Mesenchymal stem cell (in vitro differentiated cells and primary cell): ENCODE data around the gene BCAS4.
"Not testable (repeated sequence)": the region's sequence is repeated elsewhere in the genome, so short reads cannot be mapped to it uniquely, and the experiment has no call there.

Experiments
- DNase-seq: peaks from one replicate; pipeline ENCODE4 v3.0.0-alpha.2; 2013
- H2AFZ ChIP-seq: one replicate; pipeline ENCODE4 v1.6.1; 2013; ENCODE audit warnings: low read depth, mild to moderate bottlenecking, control low read depth, inconsistent platforms, low read length, moderate library complexity
- H2AK5ac ChIP-seq: 2 replicates; pipeline ENCODE4 v1.6.1; 2013; ENCODE audit warnings: low read length, moderate library complexity, mild to moderate bottlenecking, inconsistent platforms; ENCODE audit not compliant: severe bottlenecking
- H2BK120ac ChIP-seq: one replicate; pipeline ENCODE4 v1.6.1; 2013; ENCODE audit warnings: low read depth, mild to moderate bottlenecking, inconsistent platforms, low read length, moderate library complexity
- H2BK12ac ChIP-seq, 2 experiments: one replicate each; pipeline ENCODE4 v1.6.1; 2013; ENCODE audit warnings: inconsistent platforms in 2 of 2, low read length in 2 of 2, mild to moderate bottlenecking in 2 of 2, moderate library complexity in 2 of 2, control low read depth in 1 of 2
- H2BK15ac ChIP-seq: one replicate; pipeline ENCODE4 v1.6.1; 2013; ENCODE audit warnings: mild to moderate bottlenecking, low read depth, inconsistent platforms; ENCODE audit not compliant: poor library complexity, severe bottlenecking
- H2BK5ac ChIP-seq: 2 replicates; pipeline ENCODE4 v1.6.1; 2013; ENCODE audit warnings: low read depth, mild to moderate bottlenecking, low read length, control low read depth, inconsistent platforms; ENCODE audit not compliant: poor library complexity, severe bottlenecking
- H3K14ac ChIP-seq, 2 experiments: one replicate each; pipeline ENCODE4 v1.6.1; 2013; ENCODE audit warnings: inconsistent platforms in 2 of 2, low read length in 2 of 2, control low read depth in 1 of 2, mild to moderate bottlenecking in 1 of 2, moderate library complexity in 1 of 2
- H3K18ac ChIP-seq, 2 experiments: one replicate each; pipeline ENCODE4 v1.6.1; 2013; ENCODE audit warnings: inconsistent platforms in 2 of 2, low read length in 2 of 2, control low read depth in 1 of 2, low read depth in 1 of 2, mild to moderate bottlenecking in 1 of 2
- H3K23ac ChIP-seq, 2 experiments: one replicate each; pipeline ENCODE4 v1.6.1; 2013; ENCODE audit warnings: inconsistent platforms in 2 of 2, low read length in 2 of 2, mild to moderate bottlenecking in 2 of 2, moderate library complexity in 2 of 2, control low read depth in 1 of 2
- H3K27ac ChIP-seq: 2 replicates; pipeline ENCODE4 v1.5.1; 2013; ENCODE audit warnings: mild to moderate bottlenecking, moderate library complexity, low read length, control low read depth, inconsistent platforms; ENCODE audit not compliant: poor library complexity, severe bottlenecking
- H3K27me3 ChIP-seq, 2 experiments: 2 replicates each; pipeline versions ENCODE4 v1.6.1 to v1.7.0; 2013; ENCODE audit warnings: low read length in 2 of 2, mild to moderate bottlenecking in 2 of 2, moderate library complexity in 2 of 2, control low read depth in 1 of 2, inconsistent platforms in 1 of 2; ENCODE audit not compliant: control insufficient read depth in 1 of 2, insufficient read depth in 1 of 2
- H3K36me3 ChIP-seq, 2 experiments: 2 replicates each; pipeline versions ENCODE4 v1.6.1 to v1.7.0; 2013; ENCODE audit warnings: low read length in 2 of 2, control low read depth in 1 of 2, inconsistent platforms in 1 of 2, low read depth in 1 of 2, mild to moderate bottlenecking in 1 of 2; ENCODE audit not compliant: insufficient read depth in 2 of 2, control insufficient read depth in 1 of 2
- H3K4ac ChIP-seq, 2 experiments: one replicate each; pipeline ENCODE4 v1.6.1; 2013; ENCODE audit warnings: inconsistent platforms in 2 of 2, low read length in 2 of 2, mild to moderate bottlenecking in 2 of 2, moderate library complexity in 2 of 2, control low read depth in 1 of 2, low read depth in 1 of 2
- H3K4me1 ChIP-seq: 2 replicates; pipeline ENCODE4 v1.6.1; 2013; ENCODE audit warnings: low read depth, low read length, control low read depth; ENCODE audit not compliant: control insufficient read depth, insufficient read depth
- H3K4me2 ChIP-seq: 2 replicates; pipeline ENCODE4 v1.6.1; 2013; ENCODE audit warnings: low read length, mild to moderate bottlenecking, inconsistent platforms; ENCODE audit not compliant: poor library complexity, severe bottlenecking
- H3K4me3 ChIP-seq, 2 experiments: 2 replicates each; pipeline versions ENCODE4 v1.5.1 to v1.7.0; 2013; ENCODE audit warnings: low read length in 2 of 2, mild to moderate bottlenecking in 2 of 2, control low read depth in 1 of 2, low read depth in 1 of 2; ENCODE audit not compliant: insufficient read depth in 1 of 2
- H3K79me1 ChIP-seq: replicated peaks from 2 replicates; pipeline ENCODE4 v1.6.1; 2013; ENCODE audit warnings: mild to moderate bottlenecking, control low read depth, low read length, inconsistent platforms; ENCODE audit not compliant: poor library complexity, severe bottlenecking
- H3K9ac ChIP-seq: 2 replicates; pipeline ENCODE4 v1.7.0; 2013; ENCODE audit warnings: mild to moderate bottlenecking, low read length, moderate library complexity
- H3K9me3 ChIP-seq: 2 replicates; pipeline ENCODE4 v1.7.0; 2013; ENCODE audit warnings: mild to moderate bottlenecking, low read length; ENCODE audit not compliant: control insufficient read depth
- H4K8ac ChIP-seq: one replicate; pipeline ENCODE4 v1.6.1; 2013; ENCODE audit warnings: inconsistent platforms, mild to moderate bottlenecking, low read length, moderate library complexity
- H4K91ac ChIP-seq: one replicate; pipeline ENCODE4 v1.6.1; 2013; ENCODE audit warnings: mild to moderate bottlenecking, low read length, inconsistent platforms
- WGBS: methylation state at CpG from one replicate; pipeline ENCODE4 v1.1.7; 2013; ENCODE audit warnings: mixed read lengths; 5-methylcytosine and 5-hydroxymethylcytosine counted together

BCAS4 gene

DNA sequence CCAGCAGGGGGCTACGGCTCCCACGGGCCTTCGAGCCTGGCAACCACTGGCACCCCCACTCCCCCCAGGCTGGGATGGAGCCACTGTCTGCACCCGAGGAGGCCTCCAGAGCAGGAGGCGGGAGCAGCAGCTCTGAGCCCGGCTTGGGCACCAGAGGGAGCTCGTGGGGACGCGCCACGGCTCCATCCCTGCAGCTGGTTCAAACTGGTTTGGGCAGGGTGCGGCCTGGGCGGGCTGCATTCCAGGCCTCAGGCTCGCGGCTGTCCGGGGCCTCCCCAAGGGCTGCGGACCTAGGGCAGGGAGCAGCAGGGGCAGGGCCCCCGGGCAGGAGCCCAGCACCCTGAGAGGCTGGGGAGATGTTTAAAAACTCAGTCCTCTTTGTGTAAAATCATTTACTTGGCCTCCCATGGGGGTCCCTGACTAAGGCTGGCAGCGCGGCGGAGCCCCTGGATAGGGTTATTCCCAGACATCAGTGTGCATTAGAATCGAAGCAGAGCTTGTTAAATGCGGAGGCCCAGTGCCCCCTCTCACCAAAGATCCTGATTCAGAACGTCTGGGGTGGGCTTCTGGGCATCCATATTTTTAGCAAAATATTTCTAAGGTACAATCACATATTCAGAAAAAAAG is 4.1 kb upstream of the BCAS4 start:
- Histone ChIP-seq H3K4me1 (peaks cover 16% of the 10 kb centered on the region), H4K91ac (peak overlapping the region; percentile 94), H3K14ac (peak overlapping the region in 1 of 2 experiments; percentile 44), H3K4ac (peak overlapping the region; percentile 97 to 98), H3K27me3 (no peaks in the 10 kb centered on the region), H2BK120ac (peak overlapping the region; percentile 98), H2BK12ac (peak overlapping the region in 1 of 2 experiments; percentile 76), H3K4me2 (peak overlapping the region; percentile 44), H2BK15ac (peak overlapping the region; percentile 73), H4K8ac (peak overlapping the region; percentile 97), H3K9me3 (no peaks in the 10 kb centered on the region), H2BK5ac (peak overlapping the region; percentile 94), H3K79me1 (no peaks in the 10 kb centered on the region), H2AK5ac (peak overlapping the region; percentile 99), H2AFZ (peak overlapping the region; percentile 65), H3K23ac (no peak overlapping the region), H3K18ac (peak overlapping the region; percentile 73 to 92), H3K4me3 (peak overlapping the region in 1 of 2 experiments; percentile 36), H3K36me3 (no peaks in the 10 kb centered on the region), H3K9ac (peak overlapping the region; percentile 91), H3K27ac (peak overlapping the region; percentile 92)
- WGBS = 15% methylated on average over 22 of the region's 23 CpGs
- peak; percentile 85 for DNase-seq

DNA sequence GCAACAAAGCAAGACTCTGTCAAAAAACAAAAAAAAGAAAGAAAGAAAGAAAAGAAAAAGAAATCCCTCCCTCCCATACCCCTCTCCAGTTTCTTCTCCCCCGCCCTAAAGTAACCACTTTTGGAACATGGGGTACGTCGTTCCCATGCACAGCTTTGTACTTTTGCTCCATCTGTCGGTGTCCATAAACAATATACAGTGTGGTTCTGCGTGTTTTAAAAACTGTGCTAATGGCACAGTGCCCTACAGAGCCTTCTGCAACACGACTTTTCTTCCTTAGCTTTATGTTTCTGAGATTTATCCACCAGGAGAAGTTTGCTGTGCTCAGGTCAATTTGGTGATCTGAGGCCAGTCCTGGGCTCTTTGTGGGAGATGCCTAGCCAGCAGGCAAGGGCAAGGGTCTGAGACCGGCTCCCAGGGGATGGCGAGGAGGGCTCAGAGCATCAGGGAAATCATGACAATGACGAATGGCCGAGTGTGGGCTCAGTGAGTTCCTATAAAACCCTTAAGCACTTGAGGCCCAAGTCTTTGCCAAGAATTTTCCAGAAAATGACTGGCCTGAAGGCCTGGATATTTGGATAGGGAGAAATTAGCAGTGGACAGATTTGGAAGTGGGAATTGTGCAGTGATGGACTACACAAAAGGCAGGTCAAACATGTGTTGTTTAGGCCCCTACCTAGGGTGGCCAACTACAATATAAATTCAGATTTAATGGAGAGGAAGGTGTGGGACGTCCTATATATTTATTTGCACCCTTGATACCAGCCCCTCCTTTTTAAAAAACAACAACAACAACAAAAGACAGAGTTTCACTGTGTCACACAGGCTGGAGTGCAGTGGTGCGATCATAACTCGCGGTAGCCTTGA is 1.9 kb upstream of the BCAS4 start:
- H3K18ac ChIP-seq = no peak overlapping the region
- no peak for DNase-seq
- no peaks in the 10 kb centered on the region for H3K36me3 ChIP-seq
- no peak overlapping the region for H3K27ac ChIP-seq
- H3K79me1 ChIP-seq = peaks cover 2% of the 10 kb centered on the region
- H3K9ac ChIP-seq = no peak overlapping the region
- H3K27me3 ChIP-seq = no peaks in the 10 kb centered on the region
- H3K14ac ChIP-seq = no peak overlapping the region
- H2AFZ ChIP-seq = peak overlapping the region; percentile 77
- peak overlapping the region in 1 of 2 experiments; percentile 19 for H3K4ac ChIP-seq
- H2BK15ac ChIP-seq = no peak overlapping the region
- WGBS = 84% methylated on average over 12 of the region's 14 CpGs
- no peak overlapping the region for H3K4me3 ChIP-seq
- H2BK12ac ChIP-seq = no peak overlapping the region
- H4K8ac ChIP-seq = peak overlapping the region; percentile 57
- H3K9me3 ChIP-seq = no peaks in the 10 kb centered on the region
- no peak overlapping the region for H3K4me2 ChIP-seq
- H3K4me1 ChIP-seq = peaks cover 12% of the 10 kb centered on the region
- H2BK5ac ChIP-seq = no peak overlapping the region
- H2BK120ac ChIP-seq = no peak overlapping the region
- no peak overlapping the region for H4K91ac ChIP-seq
- peak overlapping the region in 1 of 2 experiments; percentile 14 for H3K23ac ChIP-seq
- peak overlapping the region; percentile 93 for H2AK5ac ChIP-seq

DNA sequence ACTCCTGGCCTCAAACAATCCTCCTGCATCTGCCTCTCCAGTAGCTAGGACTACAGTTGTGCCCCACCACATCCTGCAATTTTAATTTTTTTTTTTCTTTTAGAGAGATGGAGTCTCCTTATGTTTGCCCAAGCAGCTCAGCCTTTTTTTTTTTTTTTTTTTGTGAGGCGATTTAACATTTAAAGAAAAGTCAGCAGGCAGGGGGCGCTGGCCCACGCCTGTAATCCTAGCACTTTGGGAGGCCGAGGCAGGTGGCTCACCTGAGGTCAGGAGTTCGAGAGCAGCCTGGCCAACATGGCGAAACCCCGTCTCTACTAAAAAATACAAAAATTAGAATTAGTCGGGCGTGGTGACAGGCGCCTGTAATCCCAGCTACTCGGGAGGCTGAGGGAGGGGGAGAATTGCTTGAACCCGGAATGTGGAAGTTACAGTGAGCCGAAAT is 1.3 kb upstream of the BCAS4 start:
- H3K14ac ChIP-seq, H3K4me2 ChIP-seq, H3K27ac ChIP-seq, H3K4me3 ChIP-seq, H3K9me3 ChIP-seq, H3K18ac ChIP-seq, H2BK12ac ChIP-seq, H4K8ac ChIP-seq, H2AK5ac ChIP-seq, H2BK15ac ChIP-seq, H2AFZ ChIP-seq, H4K91ac ChIP-seq, H2BK5ac ChIP-seq, H2BK120ac ChIP-seq, H3K23ac ChIP-seq, H3K79me1 ChIP-seq, H3K27me3 ChIP-seq, H3K9ac ChIP-seq, H3K4ac ChIP-seq, H3K36me3 ChIP-seq: not testable (repeated sequence)
- WGBS = 54% methylated on average over 4 of the region's 13 CpGs
- peak; percentile 36 for DNase-seq
- H3K4me1 ChIP-seq = peaks cover 14% of the 10 kb centered on the region

DNA sequence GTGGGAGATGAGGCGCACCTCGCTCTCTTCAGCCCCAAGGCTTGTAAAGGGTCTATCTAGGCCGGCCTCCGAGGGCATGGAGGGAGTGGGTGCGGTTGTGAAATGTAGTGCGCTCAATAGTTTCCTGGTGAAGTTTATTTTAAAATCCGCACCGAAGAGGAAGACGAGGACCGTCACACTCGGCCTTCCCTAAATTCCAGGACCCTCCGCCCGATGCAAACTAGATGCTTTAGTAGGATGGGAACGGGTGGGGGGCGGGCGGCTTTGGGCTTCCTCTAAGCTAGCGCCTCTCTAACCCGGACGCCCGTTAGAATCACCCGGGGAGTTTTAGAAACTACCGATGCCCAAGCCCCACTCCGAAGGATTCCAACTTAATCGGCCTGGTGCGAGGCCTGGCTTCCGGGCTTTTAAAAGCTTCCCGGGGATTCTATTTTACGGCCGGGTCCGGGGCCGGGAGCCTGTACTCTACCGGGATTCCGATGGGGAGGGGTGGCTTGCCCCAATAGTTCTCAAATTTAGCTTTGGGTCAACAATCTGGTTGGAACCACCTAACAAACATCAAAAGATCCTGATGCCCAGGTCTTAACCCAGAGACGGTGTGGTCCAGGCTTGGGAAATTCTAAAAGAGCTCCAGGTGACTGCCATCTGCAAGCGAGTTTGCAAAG is 548 bp upstream of the BCAS4 start:
- Histone ChIP-seq H2BK120ac (no peak overlapping the region), H3K14ac (no peak overlapping the region), H2BK5ac (no peak overlapping the region), H3K4me2 (peak overlapping the region; percentile 76), H3K9ac (peak overlapping the region; percentile 77), H3K4me3 (peak overlapping the region in 1 of 2 experiments; percentile 86), H3K27ac (no peak overlapping the region), H2BK15ac (peak overlapping the region; percentile 91), H3K4ac (no peak overlapping the region), H2AFZ (peak overlapping the region; percentile 37), H3K36me3 (no peaks in the 10 kb centered on the region), H3K23ac (no peak overlapping the region), H3K79me1 (peaks cover 5% of the 10 kb centered on the region), H2AK5ac (no peak overlapping the region), H4K91ac (no peak overlapping the region), H2BK12ac (peak overlapping the region in 1 of 2 experiments; percentile 71), H3K18ac (no peak overlapping the region), H3K9me3 (no peaks in the 10 kb centered on the region), H3K27me3 (no peaks in the 10 kb centered on the region), H3K4me1 (peaks cover 15% of the 10 kb centered on the region), H4K8ac (no peak overlapping the region)
- WGBS = 18% methylated on average over 35 of the region's 35 CpGs
- no peak for DNase-seq
